Inferior parietal cortex (tissue), 1 donor: ENCODE measurements around the gene DLX5.

Experiments
- DNase-seq: peaks from one replicate; pipeline ENCODE4 v3.0.0-alpha.2; 2016; ENCODE audit errors: extremely low spot score

DLX5 gene

GRCh38 chr7:96991546-96992191 is 33.0 kb downstream of the DLX5 start:
- DNase-seq, result no peak

DNA sequence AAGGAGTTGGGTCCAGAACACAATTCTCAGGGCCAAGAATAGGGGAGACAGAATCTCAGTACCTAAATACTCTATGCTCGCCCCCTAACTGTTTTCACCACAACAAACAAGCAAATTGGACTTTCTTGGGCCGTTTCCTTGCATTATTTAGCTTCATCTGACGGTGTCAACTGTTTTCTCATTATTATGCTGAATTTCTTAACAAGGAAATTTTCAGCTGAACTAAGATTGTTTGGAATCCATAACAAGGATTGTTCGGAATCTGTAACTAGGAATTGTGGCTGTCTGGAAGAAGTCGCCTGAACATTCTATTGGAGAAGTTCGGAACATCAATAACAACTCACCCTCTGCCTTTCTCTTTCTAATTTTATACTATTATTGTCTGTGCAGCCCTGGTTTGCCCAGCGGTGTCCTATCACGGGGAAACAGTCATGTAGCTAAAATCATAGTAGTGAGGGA is 34.7 kb downstream of the DLX5 start:
- DNase-seq, result no peak

GRCh38 chr7:96989241-96989858 is 35.3 kb downstream of the DLX5 start:
- DNase-seq, result no peak

DNA sequence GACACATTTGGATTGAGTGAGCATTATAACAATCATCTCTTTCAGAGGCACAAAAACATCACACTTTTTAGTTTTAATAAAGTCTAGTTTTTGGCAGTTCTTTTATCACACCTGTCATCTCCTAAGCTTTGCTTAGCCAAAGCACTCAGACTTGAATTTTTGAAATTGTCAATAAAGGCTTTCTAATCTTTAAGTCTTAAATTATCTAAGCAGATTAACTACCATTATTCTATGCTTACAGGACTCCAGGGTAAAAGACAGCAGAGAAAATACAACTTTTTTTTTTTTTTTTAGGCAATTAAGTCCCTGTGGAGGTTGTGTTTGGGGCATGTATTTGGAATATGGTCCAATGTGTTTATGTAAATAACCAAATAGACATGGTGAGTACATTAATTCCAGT is 36.9 kb downstream of the DLX5 start:
- no peak for DNase-seq

DNA sequence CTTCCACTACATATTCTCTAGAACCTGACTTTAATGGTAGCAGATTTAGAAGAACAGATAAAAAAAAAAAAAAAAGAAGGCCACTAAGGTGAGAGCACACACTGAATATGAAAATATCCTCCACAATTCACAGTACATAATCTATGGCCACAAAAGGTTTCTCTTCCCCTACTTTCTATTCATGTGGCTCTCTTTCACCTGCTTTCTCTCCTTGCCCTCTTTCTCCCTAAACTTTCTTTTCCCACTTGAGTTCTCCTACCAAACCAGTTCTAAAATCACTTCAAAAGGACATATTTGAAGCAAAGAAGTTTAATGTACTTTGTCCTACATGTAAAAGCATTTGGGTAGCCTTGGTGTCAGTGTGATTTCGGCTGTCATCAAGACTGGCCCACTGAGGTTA is 37.7 kb downstream of the DLX5 start:
- no peak for DNase-seq

- no peak for DNase-seq
These were observed 38.6 kb downstream of the DLX5 start for GRCh38 chr7:96985992-96986391.

- no peak for DNase-seq
These were observed 42.0 kb downstream of the DLX5 start for GRCh38 chr7:96982586-96982985.

DNA sequence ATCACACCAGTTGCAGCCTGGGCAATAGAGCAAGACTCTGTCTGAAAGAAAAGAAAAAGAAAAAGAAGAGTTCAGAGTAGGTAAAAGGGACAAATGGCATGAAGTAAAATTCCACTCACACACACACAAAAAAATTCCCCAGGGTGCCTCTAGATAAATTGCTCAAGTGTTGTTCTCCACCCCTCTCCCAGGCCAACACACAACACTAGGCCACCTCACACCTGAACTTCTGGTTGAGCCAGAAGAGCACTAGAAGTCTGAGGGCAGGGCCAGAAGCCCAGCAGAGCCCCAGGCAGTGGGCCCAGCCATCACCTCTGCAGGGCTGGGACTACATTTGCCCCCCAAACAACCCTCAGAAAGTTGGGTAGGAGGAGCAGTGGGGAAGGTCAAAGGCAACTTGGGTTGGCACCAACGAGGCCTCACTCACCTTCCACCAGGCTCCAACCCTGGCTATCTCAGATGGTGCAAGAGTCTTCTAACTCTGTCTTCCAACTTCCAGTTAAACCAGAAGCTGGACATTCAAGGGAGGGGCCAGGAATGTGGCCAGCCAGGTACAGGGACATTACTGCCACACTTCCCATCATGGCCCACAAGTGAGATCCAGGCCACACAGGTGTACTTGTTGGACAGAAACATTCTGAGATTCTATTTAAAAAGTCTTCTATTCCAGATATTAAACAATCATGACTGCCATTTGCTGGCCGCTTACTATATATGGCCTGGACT is 44.9 kb downstream of the DLX5 start:
- no peak for DNase-seq

- DNase-seq, result no peak
These were observed 47.2 kb downstream of the DLX5 start for GRCh38 chr7:96977445-96977844.

DNA sequence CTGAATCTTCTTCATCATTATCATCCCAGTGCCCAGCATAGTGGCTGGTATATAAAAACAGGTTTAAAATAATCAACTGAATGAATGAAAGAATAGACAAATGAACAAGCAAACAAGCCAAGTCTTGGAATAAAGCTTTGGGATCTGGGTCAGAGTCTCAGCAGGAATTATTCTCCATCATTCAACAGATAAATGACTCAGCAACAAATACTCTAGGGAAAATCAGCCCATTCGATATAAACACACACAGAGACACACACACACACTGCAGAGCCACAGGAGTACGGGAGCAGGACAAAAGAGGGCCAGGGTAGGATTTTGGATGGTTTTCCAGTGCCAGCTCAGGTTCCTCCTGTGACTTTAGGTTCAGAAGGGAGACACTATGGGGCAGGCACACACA is 48.5 kb downstream of the DLX5 start:
- DNase-seq, result no peak

- DNase-seq, result no peak
These were observed 50.6 kb downstream of the DLX5 start for GRCh38 chr7:96973986-96974385.

DNA sequence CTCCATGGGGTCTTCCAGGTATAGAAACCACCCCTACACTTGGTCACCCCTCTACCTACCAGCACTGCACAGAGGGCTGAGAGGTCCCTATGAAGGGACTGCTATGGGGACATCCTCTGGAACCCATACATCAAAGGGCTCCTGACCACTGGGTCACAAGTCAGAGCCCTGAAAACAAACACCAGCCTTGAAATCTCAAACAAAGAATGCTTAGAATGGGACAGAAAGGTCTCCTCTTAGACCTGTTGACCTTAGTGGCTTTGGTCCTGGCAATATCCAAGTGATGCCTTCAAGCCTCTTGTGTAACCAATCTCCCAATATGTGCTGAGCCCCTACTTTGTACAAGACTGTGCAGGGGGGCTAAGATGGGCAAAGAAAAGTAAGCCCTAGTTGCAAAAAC is 53.9 kb downstream of the DLX5 start:
- DNase-seq, result no peak
